ENCODE results near the gene RCBTB2. TPM values are rescaled to one million over a fixed set of nuclear protein-coding genes. Genes with fewer than 3 reads are reported as not detected.

Gene RCBTB2
- total and polyA plus RNA-seq, 9 of the 15 experiments (the other 6 are each of a cell fraction or from before 2014, with no cell fraction given) = 0.91 to 3.3 (median 1.5) TPM

DNA sequence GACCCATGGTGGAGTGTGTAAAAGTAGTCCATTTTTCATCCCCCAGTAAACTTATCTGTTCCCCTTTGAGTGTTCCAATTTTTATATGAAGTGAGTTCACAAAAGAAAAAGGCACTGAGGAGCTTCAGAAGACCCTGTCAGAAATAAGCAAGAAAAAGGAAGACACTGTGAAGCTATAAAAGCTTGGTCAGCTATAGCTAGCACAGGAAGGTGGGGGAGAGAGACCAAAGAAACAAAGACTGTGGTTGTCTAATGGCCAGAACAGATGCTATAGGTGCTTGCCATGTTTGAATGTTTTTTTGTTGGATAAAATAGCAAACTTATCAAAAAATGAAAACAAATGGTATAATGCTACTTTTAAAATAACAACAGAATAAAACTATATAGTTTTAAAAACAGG, 46.5 kb downstream of the RCBTB2 start:
- in situ Hi-C loops (cut with MboI) (no loop called here), intact Hi-C loops (cut with micrococcal nuclease) (no loop called here)
- ChIA-PET POLR2A (no interaction called here), CTCF (ENCODE audit: low intra/inter-chr PET ratio) (no interaction called here)
- TF ChIP-seq, protein P1, sequence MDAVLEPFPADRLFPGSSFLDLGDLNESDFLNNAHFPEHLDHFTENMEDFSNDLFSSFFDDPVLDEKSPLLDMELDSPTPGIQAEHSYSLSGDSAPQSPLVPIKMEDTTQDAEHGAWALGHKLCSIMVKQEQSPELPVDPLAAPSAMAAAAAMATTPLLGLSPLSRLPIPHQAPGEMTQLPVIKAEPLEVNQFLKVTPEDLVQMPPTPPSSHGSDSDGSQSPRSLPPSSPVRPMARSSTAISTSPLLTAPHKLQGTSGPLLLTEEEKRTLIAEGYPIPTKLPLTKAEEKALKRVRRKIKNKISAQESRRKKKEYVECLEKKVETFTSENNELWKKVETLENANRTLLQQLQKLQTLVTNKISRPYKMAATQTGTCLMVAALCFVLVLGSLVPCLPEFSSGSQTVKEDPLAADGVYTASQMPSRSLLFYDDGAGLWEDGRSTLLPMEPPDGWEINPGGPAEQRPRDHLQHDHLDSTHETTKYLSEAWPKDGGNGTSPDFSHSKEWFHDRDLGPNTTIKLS (IDR thresholded peaks at IDR 0.05; ENCODE audit: borderline replicate concordance, low read depth) = no peak
- TF ChIP-seq, protein P2, sequence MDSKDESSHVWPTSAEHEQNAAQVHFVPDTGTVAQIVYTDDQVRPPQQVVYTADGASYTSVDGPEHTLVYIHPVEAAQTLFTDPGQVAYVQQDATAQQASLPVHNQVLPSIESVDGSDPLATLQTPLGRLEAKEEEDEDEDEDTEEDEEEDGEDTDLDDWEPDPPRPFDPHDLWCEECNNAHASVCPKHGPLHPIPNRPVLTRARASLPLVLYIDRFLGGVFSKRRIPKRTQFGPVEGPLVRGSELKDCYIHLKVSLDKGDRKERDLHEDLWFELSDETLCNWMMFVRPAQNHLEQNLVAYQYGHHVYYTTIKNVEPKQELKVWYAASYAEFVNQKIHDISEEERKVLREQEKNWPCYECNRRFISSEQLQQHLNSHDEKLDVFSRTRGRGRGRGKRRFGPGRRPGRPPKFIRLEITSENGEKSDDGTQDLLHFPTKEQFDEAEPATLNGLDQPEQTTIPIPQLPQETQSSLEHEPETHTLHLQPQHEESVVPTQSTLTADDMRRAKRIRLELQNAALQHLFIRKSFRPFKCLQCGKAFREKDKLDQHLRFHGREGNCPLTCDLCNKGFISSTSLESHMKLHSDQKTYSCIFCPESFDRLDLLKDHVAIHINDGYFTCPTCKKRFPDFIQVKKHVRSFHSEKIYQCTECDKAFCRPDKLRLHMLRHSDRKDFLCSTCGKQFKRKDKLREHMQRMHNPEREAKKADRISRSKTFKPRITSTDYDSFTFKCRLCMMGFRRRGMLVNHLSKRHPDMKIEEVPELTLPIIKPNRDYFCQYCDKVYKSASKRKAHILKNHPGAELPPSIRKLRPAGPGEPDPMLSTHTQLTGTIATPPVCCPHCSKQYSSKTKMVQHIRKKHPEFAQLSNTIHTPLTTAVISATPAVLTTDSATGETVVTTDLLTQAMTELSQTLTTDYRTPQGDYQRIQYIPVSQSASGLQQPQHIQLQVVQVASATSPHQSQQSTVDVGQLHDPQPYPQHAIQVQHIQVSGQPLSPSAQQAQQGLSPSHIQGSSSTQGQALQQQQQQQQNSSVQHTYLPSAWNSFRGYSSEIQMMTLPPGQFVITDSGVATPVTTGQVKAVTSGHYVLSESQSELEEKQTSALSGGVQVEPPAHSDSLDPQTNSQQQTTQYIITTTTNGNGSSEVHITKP (IDR thresholded peaks at IDR 0.05; ENCODE audit: partially characterized antibody) = no peak
- TF ChIP-seq GTF2A2 (tag; IDR thresholded peaks at IDR 0.05) (no peak), OTX1 (CRISPR knock-in tag; IDR thresholded peaks at IDR 0.05) (no peak), ESRRB (CRISPR knock-in tag; IDR thresholded peaks at IDR 0.05; ENCODE audit: borderline replicate concordance) (no peak), GABPB2 (CRISPR knock-in tag; conservative IDR thresholded peaks at IDR 0.05) (no peak), U2AF2 (optimal IDR thresholded peaks at IDR 0.05; ENCODE audit: low read depth, low read length) (no peak), CSDE1 (IDR thresholded peaks at IDR 0.05) (no peak), CTBP1 (IDR thresholded peaks at IDR 0.05; ENCODE audit: borderline replicate concordance) (no peak), POLR2AphosphoS2 (IDR thresholded peaks at IDR 0.05; ENCODE audit: low read length) (no peak), POLR3A (IDR thresholded peaks at IDR 0.05; ENCODE audit: borderline replicate concordance, extremely low read depth, insufficient read depth, insufficient read length) (no peak), KDM4B (IDR thresholded peaks at IDR 0.05; ENCODE audit: borderline replicate concordance in 2 of 2, low read depth in 1 of 2) (no peak), ARID2 (IDR thresholded peaks at IDR 0.05) (no peak), ZNF76 (CRISPR knock-in tag; IDR thresholded peaks at IDR 0.05; ENCODE audit: borderline replicate concordance) (no peak), ESRRA (IDR thresholded peaks at IDR 0.05; ENCODE audit: borderline replicate concordance, low read depth) (no peak)
- TF ChIP-seq, protein P3, sequence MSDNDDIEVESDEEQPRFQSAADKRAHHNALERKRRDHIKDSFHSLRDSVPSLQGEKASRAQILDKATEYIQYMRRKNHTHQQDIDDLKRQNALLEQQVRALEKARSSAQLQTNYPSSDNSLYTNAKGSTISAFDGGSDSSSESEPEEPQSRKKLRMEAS (CRISPR knock-in tag; IDR thresholded peaks at IDR 0.05) = no peak
- TF ChIP-seq, protein P4, sequence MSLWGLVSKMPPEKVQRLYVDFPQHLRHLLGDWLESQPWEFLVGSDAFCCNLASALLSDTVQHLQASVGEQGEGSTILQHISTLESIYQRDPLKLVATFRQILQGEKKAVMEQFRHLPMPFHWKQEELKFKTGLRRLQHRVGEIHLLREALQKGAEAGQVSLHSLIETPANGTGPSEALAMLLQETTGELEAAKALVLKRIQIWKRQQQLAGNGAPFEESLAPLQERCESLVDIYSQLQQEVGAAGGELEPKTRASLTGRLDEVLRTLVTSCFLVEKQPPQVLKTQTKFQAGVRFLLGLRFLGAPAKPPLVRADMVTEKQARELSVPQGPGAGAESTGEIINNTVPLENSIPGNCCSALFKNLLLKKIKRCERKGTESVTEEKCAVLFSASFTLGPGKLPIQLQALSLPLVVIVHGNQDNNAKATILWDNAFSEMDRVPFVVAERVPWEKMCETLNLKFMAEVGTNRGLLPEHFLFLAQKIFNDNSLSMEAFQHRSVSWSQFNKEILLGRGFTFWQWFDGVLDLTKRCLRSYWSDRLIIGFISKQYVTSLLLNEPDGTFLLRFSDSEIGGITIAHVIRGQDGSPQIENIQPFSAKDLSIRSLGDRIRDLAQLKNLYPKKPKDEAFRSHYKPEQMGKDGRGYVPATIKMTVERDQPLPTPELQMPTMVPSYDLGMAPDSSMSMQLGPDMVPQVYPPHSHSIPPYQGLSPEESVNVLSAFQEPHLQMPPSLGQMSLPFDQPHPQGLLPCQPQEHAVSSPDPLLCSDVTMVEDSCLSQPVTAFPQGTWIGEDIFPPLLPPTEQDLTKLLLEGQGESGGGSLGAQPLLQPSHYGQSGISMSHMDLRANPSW (CRISPR knock-in tag; IDR thresholded peaks at IDR 0.05) = no peak
- BruUV-seq (replicated peaks) = no TSS peak
- FAIRE-seq (no peak), DNase-seq (ENCODE audit: extremely low read depth in 1 of 4, low spot score in 3 of 4) (no peak), ATAC-seq (no peak)
- H3K9ac ChIP-seq (ENCODE audit: insufficient read depth in 1 of 2, low read depth in 2 of 2, low read length in 2 of 2) = no peak overlapping the region
- no peaks in the 10 kb centered on the region for H3K9me1 ChIP-seq (ENCODE audit: control insufficient read depth, insufficient read depth, low read length)
- no peaks in the 10 kb centered on the region for H3K79me2 ChIP-seq (ENCODE audit: control insufficient read depth, insufficient read depth, low read length)
- H3K27ac ChIP-seq (ENCODE audit: extremely low read depth, low read depth, low read length) = no peak overlapping the region
- no peaks in the 10 kb centered on the region for H4K20me1 ChIP-seq (replicated peaks; ENCODE audit: control insufficient read depth, insufficient read depth, low read length)
- no peak overlapping the region for H3K4me2 ChIP-seq (ENCODE audit: insufficient read depth, low read length)
- H3K4me3 ChIP-seq = no peak overlapping the region
- no peaks in the 10 kb centered on the region for H3K9me3 ChIP-seq (replicated peaks; ENCODE audit: control insufficient read depth, insufficient read depth, low read depth, low read length)
- no peaks in the 10 kb centered on the region for H3K36me3 ChIP-seq (ENCODE audit: control insufficient read depth, insufficient read depth, low read length)
- no peaks in the 10 kb centered on the region for H3K4me1 ChIP-seq (replicated peaks in 1 of 2; ENCODE audit: control insufficient read depth in 2 of 2, insufficient read depth in 2 of 2, low read length in 2 of 2)
- no peak overlapping the region for H2AFZ ChIP-seq (ENCODE audit: low read depth, low read length)
- H3K27me3 ChIP-seq (ENCODE audit: control insufficient read depth in 2 of 2, insufficient read depth in 2 of 2, low read length in 2 of 2) = no peaks in the 10 kb centered on the region
